Activated CD4-positive, alpha-beta memory T cell treated with anti-CD3 and anti-CD28 coated beads, Interleukin-2, amount 10 ng/mL, durations not matched to agents 7 days and 5 days (primary cell): ENCODE measurements around the gene CLIC1. TPM values are rescaled to one million over a fixed set of nuclear protein-coding genes. Genes with fewer than 3 reads are reported as not detected.

Experiments used
- CTCF ChIA-PET: fragments of 350-600 bp; sonication (Branson Sonifier 250); formaldehyde crosslinking; loops from one replicate; lab custom pipeline; 2021; ENCODE audit warnings: antibody characterized with exemption, inconsistent platforms; lab: Charles Lee
- POLR2A ChIA-PET: fragments of 350-600 bp; sonication (Branson Sonifier 250); formaldehyde crosslinking; loops from one replicate; lab custom pipeline; 2021; ENCODE audit warnings: antibody characterized with exemption; lab: Charles Lee
- DNase-seq: peaks from one replicate; pipeline ENCODE4 v3.0.0-alpha.2; 2020
- H3K27ac Mint-ChIP-seq: one replicate; pipeline ENCODE4 v1.8.0; 2021; ENCODE audit warnings: mild to moderate bottlenecking, mixed read lengths
- H3K27me3 Mint-ChIP-seq: one replicate; pipeline ENCODE4 v1.8.0; 2021; ENCODE audit warnings: mixed read lengths
- H3K36me3 Mint-ChIP-seq: one replicate; pipeline ENCODE4 v1.8.0; 2021; ENCODE audit warnings: low read depth, mixed read lengths
- H3K4me1 Mint-ChIP-seq: one replicate; pipeline ENCODE4 v1.8.0; 2021; ENCODE audit warnings: mixed read lengths
- H3K4me3 Mint-ChIP-seq: one replicate; pipeline ENCODE4 v1.8.0; 2021; ENCODE audit warnings: mild to moderate bottlenecking, mixed read lengths
- H3K9me3 Mint-ChIP-seq: one replicate; pipeline ENCODE4 v1.8.0; 2021; ENCODE audit warnings: mixed read lengths
- total RNA-seq, 2 experiments: library from RNA; stranded (reverse); gene quantifications; one replicate each; pipeline ENCODE4 v1.2.3, GENCODE V29; 2021

CLIC1 gene
- total RNA-seq, 2 experiments from 2014 or later, result 640 to 644 TPM

DNA sequence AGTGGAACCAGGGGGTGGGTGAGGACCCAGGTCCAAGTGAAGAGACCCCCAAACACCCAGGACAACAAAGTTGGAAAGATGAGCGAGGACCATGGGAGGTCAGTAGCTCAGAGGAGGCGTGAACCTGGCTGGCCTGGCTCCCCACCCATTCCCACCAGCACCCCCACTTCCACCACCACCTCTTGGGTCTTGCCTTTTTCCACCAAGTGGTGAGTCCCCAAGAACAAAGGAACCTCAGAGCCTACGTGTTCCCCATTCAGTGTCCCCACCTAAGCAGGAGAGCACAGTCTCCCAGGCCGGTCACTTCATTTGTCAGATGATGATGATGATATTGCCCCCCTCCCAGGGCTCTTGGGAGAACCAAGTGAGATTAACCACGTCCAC is 41.3 kb upstream of the CLIC1 start:
- Mint-ChIP-seq H3K9me3 (no peaks in the 10 kb centered on the region), H3K4me1 (peaks cover 39% of the 10 kb centered on the region), H3K4me3 (no peak overlapping the region), H3K27me3 (no peaks in the 10 kb centered on the region), H3K27ac (peak overlapping the region; percentile 84), H3K36me3 (peaks cover 24% of the 10 kb centered on the region)
- no peak for DNase-seq
- ChIA-PET CTCF (interaction anchor here (0.8 to 1.4 kb wide), 3 partner anchors 8 to 93 kb away, joined by 3 to 9 read pairs (median 5); no protein-coding TSS in a partner anchor), POLR2A (interaction anchor here (0.6 to 3.2 kb wide), 13 partner anchors 8 to 283 kb away, joined by 3 to 14 read pairs (median 5); partner anchors contain the start of genes BAG6, DDAH2, GPANK1 and HSPA1B)

DNA sequence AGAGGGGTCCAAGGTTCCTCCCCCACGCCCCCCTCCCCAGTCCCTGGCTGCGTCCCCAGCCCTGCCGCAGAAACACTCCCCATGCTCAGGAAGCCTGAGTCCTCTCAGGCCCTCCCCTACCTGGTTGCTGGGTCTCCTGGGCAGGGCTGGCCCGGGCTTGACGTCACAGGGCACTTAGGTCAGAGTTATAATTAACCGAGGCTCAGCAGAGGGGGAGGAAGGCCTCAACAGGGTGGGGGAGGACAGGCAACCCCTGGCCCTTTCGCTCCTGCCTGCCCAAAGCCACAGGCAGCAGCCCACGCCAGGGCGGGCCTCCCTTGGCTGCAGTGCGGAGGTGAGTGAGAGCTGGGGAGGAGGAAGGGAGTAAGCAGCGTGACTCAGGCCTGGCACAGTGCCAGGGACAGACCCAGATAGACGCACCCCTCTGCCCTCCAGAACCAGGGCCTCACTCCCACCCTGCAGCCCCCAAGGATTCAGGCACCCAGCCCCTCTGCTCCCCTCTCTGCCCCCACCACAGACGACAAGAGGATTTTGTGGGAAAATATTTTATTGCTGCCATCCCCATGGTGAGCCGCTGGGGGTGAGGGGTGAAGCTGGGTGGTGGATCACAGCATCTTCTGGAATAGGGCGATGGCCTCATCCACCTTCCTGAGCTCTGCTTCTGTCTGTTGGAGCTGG is 40.8 kb upstream of the CLIC1 start, which contains the start of gene VWA7:
VWA7 (minus strand) TSS at position 340 of the 678 bp plus-strand sequence. CDS start 549 bp downstream, outside the sequence.
- H3K27me3 Mint-ChIP-seq, result no peaks in the 10 kb centered on the region
- DNase-seq, result peak; percentile 83
- ChIA-PET CTCF (interaction anchor here (0.8 to 1.4 kb wide), 3 partner anchors 8 to 92 kb away, joined by 3 to 9 read pairs (median 5); no protein-coding TSS in a partner anchor), POLR2A (interaction anchor here (0.6 to 3.2 kb wide), 13 partner anchors 9 to 282 kb away, joined by 3 to 14 read pairs (median 5); partner anchors contain the start of genes BAG6, DDAH2, GPANK1 and HSPA1B)
- peaks cover 22% of the 10 kb centered on the region for H3K36me3 Mint-ChIP-seq
- no peaks in the 10 kb centered on the region for H3K9me3 Mint-ChIP-seq
- peak within 1 kb of the TSS; percentile 63 for H3K4me3 Mint-ChIP-seq
- H3K4me1 Mint-ChIP-seq, result peaks cover 43% of the 10 kb centered on the region
- H3K27ac Mint-ChIP-seq, result peak within 1 kb of the TSS; percentile 84

DNA sequence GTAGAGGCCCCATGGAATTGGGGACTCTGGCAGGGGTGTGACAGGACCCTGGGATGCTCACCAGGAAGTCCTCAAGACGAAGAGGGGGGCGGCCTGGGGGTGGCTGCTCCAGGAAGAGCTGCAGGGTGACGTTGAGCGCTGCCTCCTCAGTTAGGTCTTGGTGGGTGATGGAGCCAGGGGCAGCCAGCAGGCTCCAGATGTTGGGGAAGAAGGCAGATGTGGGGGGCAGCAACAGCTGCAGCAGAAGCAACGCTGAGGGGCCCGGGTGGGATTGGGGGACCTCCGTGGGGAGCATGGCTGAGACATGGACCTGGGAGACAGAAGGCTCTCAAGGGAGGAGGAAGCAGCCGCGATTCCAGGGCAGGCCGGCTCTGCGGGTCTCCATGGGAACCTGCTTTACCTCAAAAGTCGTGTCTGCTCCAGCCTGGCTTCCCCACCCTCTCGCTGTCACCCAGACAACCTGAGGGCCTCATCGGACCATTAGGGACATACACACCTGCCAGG is 40.2 kb upstream of the CLIC1 start:
- CTCF ChIA-PET, result no interaction called here

DNA sequence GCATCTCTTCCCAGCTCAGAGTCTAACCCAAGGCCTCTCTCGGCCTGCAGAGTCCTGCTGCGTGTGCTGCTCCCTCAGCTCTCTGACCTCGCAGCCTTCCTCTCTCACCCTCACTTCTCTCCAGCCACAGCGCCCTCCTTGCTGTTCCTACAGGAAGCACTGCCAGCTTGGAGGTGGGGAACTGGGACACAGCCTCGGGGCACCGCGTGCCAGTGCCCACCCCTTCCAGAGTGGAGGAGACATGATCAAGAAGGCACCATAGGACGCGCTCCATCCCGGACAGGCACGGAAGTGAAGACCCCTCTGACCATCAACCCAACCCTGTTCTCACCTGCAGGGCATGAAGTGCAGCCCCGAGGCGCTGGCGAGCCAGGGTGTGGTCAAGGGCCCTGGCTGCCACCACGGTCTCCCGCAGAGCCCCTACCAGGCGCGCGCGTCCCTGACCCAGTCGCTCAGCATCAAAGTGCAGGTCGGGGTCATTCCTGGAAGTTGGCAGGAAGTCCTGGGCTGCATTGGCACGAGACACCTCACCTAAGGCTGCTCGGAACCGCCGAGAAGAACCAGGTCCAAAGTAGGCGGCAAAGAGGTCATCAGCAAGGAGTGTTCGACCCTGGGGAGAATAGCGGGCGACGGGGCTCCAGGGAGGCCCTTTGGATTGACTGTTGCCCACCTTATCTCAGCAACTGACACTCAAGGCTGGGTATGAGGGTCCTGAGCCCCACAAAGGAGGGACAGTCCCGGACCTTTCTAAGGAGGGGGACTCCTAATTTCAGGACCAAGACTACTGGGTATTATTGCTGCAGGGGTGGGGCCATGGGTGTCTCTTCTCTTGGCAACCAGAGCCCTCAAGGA is 39.5 kb upstream of the CLIC1 start:
- H3K4me3 Mint-ChIP-seq, result peak overlapping the region; percentile 63

More for the DNA sequence above, 40.2 kb upstream of the CLIC1 start:
- peaks cover 47% of the 10 kb centered on the region for H3K4me1 Mint-ChIP-seq
- peaks cover 22% of the 10 kb centered on the region for H3K36me3 Mint-ChIP-seq
- DNase-seq, result no peak
- H3K4me3 Mint-ChIP-seq, result peak overlapping the region; percentile 63
- POLR2A ChIA-PET, result interaction anchor here (1.2 to 3.2 kb wide), 10 partner anchors 13 to 125 kb away, joined by 3 to 14 read pairs (median 10); partner anchors contain the start of genes BAG6, GPANK1, HSPA1B and MSH5
- H3K27me3 Mint-ChIP-seq, result no peaks in the 10 kb centered on the region
- H3K9me3 Mint-ChIP-seq, result no peaks in the 10 kb centered on the region
- peak overlapping the region; percentile 84 for H3K27ac Mint-ChIP-seq

DNA sequence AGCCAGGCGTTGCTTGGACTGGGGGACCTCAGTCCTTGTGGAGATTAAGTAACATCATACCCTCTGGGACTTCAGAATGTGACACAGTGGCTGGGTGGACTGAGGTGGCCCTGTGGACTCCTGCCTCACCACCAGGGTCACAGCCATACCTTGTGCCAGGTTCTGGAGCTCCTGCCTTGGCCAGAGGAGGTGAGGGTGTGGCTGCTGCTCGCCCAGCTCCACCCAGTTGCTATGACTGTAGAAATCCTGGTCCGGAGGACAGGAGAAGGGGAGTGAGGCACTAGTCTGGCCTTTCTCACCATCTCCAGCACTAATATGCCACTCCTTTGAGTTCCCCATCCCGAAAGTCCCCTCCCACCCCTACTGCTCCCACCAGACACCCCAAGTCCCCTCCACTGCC is 38.9 kb upstream of the CLIC1 start:
- Mint-ChIP-seq H3K9me3 (no peaks in the 10 kb centered on the region), H3K27me3 (no peaks in the 10 kb centered on the region), H3K27ac (peak overlapping the region; percentile 63), H3K36me3 (peaks cover 19% of the 10 kb centered on the region), H3K4me3 (no peak overlapping the region), H3K4me1 (peaks cover 56% of the 10 kb centered on the region)
- CTCF ChIA-PET, result interaction anchor here (0.5 to 1.2 kb wide), 4 partner anchors 11 to 1483 kb away, joined by 3 to 4 read pairs (median 3); partner anchors contain the start of genes LSM2 and VARS1
- no peak for DNase-seq
- POLR2A ChIA-PET, result interaction anchor here (0.9 to 8.2 kb wide), 7 partner anchors 10 to 122 kb away, joined by 3 to 103 read pairs (median 5); partner anchors contain the start of genes CLIC1, EHMT2, LSM2 and MSH5

More for the DNA sequence above, 39.5 kb upstream of the CLIC1 start:
- H3K27ac Mint-ChIP-seq, result peak overlapping the region; percentile 84
- no peak for DNase-seq
- CTCF ChIA-PET, result interaction anchor here (0.7 to 1.2 kb wide), 3 partner anchors 11 to 31 kb away, joined by 3 to 4 read pairs (median 3); partner anchors contain the start of genes LSM2 and VARS1
- POLR2A ChIA-PET, result interaction anchor here (1.2 to 8.2 kb wide), 6 partner anchors 9 to 38 kb away, joined by 4 to 103 read pairs (median 8); partner anchors contain the start of genes CLIC1, LSM2, MSH5 and VARS1
- no peaks in the 10 kb centered on the region for H3K27me3 Mint-ChIP-seq
- H3K9me3 Mint-ChIP-seq, result no peaks in the 10 kb centered on the region
- peaks cover 53% of the 10 kb centered on the region for H3K4me1 Mint-ChIP-seq
- H3K36me3 Mint-ChIP-seq, result peaks cover 23% of the 10 kb centered on the region

DNA sequence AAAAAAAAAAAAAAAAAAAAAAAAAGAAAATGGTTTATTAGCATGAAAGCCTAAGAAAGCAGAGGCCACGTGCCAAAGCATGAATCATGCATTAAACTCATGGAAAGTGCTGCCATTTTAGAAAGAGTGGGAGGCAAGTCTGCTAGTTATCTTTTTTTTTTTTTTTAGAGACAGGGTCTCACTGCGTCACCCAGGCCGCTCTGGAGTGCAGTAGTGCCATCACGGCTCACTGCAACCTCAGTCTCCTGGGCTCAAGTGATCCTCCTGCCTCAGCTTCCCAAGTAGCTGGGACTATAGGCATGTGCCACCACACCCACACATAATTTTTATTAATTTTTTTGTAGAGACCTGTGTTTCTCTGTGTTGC is 35.6 kb upstream of the CLIC1 start:
- peak overlapping the region; percentile 49 for H3K4me3 Mint-ChIP-seq
- POLR2A ChIA-PET, result interaction anchor here (0.7 to 8.2 kb wide), 4 partner anchors 34 to 55 kb away, joined by 3 to 103 read pairs (median 4); partner anchors contain the start of genes CLIC1, DDAH2, HSPA1B and MSH5

DNA sequence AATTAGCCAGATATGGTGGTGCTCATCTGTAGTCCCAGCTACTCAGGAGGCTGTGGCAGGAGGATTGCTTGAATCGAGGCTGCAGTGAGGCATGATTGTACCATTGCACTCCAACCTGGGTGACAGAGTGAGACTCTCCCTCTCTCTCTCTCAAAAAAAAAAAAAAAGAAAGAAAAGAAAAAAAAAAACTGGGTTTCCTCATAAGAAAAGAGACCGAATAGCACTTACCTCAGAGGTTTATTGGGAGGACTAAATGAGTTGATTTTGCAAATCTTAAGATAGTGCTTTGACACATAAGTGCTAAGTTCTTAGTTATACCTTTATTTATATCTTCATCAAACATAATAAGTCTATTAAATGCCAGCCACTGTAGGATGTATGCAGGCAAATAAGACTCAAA is 34.5 kb upstream of the CLIC1 start:
- ChIA-PET POLR2A (interaction anchor here (0.8 to 8.2 kb wide), 6 partner anchors 16 to 201 kb away, joined by 3 to 103 read pairs (median 4); partner anchors contain the start of genes CLIC1, CSNK2B, DXO and HSPA1B), CTCF (interaction anchor here (0.7 to 5.5 kb wide), 19 partner anchors 12 to 169 kb away, joined by 3 to 88 read pairs (median 7); partner anchors contain the start of genes ABHD16A, DDAH2, GPANK1 and HSPA1A)
- Mint-ChIP-seq H3K27me3 (no peaks in the 10 kb centered on the region), H3K27ac (peak overlapping the region; percentile 72), H3K9me3 (no peaks in the 10 kb centered on the region), H3K4me3 (no peak overlapping the region), H3K4me1 (peaks cover 47% of the 10 kb centered on the region), H3K36me3 (peaks cover 24% of the 10 kb centered on the region)
- no peak for DNase-seq

More for the DNA sequence above, 35.6 kb upstream of the CLIC1 start:
- no peaks in the 10 kb centered on the region for H3K27me3 Mint-ChIP-seq
- peaks cover 22% of the 10 kb centered on the region for H3K36me3 Mint-ChIP-seq
- DNase-seq, result no peak
- CTCF ChIA-PET, result interaction anchor here (0.6 to 5.5 kb wide), 6 partner anchors 13 to 1176 kb away, joined by 3 to 88 read pairs (median 4); partner anchors contain the start of genes DDAH2 and MSH5
- peak overlapping the region; percentile 74 for H3K27ac Mint-ChIP-seq
- H3K9me3 Mint-ChIP-seq, result no peaks in the 10 kb centered on the region
- peaks cover 59% of the 10 kb centered on the region for H3K4me1 Mint-ChIP-seq

DNA sequence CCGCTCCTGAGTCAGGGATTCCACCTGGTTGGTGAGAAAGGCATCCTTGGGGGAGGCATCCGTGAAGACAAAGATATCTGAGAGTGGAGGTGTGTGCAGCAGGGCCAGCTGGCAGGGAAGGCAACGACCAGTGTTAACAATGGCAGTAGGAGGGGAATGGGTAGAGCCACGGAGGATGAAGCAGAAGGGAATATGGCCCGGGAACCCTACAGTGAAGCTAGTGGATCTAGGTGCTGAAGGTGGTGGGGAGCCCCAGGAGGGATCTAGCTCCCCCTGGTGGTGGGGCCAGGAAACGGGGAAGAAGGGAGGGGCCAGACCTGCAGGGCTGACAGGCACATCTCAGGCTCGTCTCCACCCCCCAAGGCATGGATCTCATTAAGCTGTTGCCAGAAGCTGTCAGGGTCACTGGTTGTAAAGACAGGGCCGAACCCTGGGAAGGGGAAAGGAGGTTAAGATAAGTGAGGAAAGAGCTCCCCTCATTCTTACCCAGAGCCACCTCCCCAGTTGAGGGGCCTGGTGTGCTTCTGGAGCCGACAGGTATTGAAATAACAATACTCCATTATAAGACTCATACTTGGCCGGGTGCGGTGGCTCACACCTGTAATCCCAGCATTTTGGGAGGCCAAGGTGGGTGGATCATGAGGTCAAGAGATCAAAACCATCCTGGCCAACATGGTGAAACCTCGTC is 33.5 kb upstream of the CLIC1 start:
- Mint-ChIP-seq H3K4me3 (no peak overlapping the region), H3K27ac (peak overlapping the region; percentile 57), H3K9me3 (no peaks in the 10 kb centered on the region), H3K4me1 (peaks cover 37% of the 10 kb centered on the region), H3K27me3 (no peaks in the 10 kb centered on the region), H3K36me3 (peaks cover 23% of the 10 kb centered on the region)
- ChIA-PET CTCF (interaction anchor here (0.6 to 5.5 kb wide), 45 partner anchors 8 to 170 kb away, joined by 3 to 88 read pairs (median 5); partner anchors contain the start of genes ABHD16A, CLIC1, DDAH2 and GPANK1), POLR2A (interaction anchor here (0.8 to 8.2 kb wide), 11 partner anchors 9 to 202 kb away, joined by 3 to 103 read pairs (median 4); partner anchors contain the start of genes ABHD16A, CLIC1, CSNK2B and DXO)
- peak; percentile 86 for DNase-seq

DNA sequence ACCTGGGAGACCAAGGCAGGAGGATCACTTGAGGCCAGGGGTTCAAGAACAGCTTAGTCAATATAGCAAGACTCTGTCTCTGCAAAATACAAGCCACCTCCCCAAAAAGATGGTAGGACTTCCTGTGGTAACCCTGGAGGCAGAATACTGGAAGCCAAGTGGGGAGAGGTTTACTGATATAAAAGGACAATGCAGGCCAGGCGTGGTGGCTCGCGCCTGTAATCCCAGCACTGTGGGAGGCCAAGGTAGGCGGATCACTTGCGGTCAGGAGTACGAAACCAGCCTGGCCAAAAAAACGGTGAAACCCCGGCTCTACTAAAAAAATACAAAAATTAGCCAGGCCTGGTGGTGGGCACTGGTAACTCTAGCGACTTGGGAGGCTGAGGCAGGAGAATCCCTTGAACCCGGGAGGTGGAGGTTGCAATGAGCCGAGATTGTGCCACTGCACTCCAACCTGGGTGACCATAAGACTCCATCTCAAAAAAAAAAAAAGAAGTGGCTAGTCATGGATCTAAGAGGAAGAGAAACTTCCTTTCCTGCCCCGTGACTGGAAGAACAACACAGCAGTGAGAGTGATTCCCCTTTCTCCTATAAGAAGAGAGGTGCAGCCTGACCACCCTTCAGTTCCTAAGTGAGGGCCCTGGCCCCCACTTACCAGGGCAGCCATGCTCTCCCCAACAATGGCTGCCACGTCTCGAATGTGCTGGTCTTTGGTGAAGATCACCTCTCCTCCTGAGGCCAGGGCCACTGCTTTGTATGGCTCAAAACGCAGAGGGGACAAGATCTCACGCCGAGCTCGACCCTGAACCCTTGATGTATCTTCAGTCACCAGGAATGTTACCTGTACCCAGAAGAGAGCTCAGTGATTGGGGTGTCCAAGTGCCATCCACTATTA is 32.3 kb upstream of the CLIC1 start:
- ChIA-PET CTCF (interaction anchor here (0.9 to 5.5 kb wide), 16 partner anchors 9 to 117 kb away, joined by 3 to 88 read pairs (median 10); partner anchors contain the start of genes CLIC1, DDAH2, LSM2 and MSH5), POLR2A (interaction anchor here (0.7 to 8.2 kb wide), 3 partner anchors 28 to 39 kb away, joined by 3 to 103 read pairs (median 7); partner anchors contain the start of genes CLIC1, DDAH2 and MSH5)
- Mint-ChIP-seq H3K36me3 (peaks cover 25% of the 10 kb centered on the region), H3K4me3 (no peak overlapping the region), H3K4me1 (peaks cover 43% of the 10 kb centered on the region), H3K9me3 (no peaks in the 10 kb centered on the region), H3K27me3 (no peaks in the 10 kb centered on the region), H3K27ac (no peak overlapping the region)
- no peak for DNase-seq

DNA sequence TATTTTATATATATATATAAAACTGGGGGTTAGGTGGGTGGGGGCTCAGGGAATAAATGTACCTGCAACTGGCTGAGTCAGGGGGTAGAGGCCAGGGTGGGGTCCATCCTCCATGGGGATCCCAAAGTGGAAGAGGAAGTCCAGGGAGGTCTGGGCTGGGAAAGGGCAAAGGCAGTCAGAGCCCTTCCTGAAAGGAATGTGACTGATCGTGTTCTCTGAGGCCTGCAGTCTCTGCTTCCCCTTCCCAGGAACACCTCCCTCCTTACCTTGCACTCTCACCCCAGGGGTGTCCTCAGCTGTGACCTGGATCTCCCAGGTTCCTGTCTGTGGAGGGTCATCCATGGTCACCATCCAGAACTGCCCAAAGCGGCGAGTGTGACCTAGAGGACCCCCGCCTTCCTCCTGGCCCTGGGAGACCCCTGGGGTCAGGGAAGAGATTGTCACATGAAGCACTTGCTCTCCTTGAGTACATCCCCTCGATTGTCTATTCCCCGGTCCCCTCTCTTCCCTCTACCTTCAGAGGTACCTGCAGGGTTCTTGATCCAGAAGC is 30.8 kb upstream of the CLIC1 start:
- Mint-ChIP-seq H3K27me3 (no peaks in the 10 kb centered on the region), H3K36me3 (peaks cover 30% of the 10 kb centered on the region), H3K4me1 (peaks cover 36% of the 10 kb centered on the region), H3K27ac (no peak overlapping the region), H3K9me3 (no peaks in the 10 kb centered on the region), H3K4me3 (no peak overlapping the region)
- ChIA-PET POLR2A (interaction anchor here (0.5 to 1.1 kb wide), 2 partner anchors 26 to 30 kb away, joined by 3 read pairs; partner anchors contain the start of gene CLIC1), CTCF (interaction anchor here (0.7 to 0.9 kb wide), 2 partner anchors 27 to 28 kb away, joined by 3 read pairs; partner anchors contain the start of gene MSH5)
- DNase-seq, result no peak
